ENCODE data around the gene MYOD1. TPM values are rescaled to one million over a fixed set of nuclear protein-coding genes. Genes with fewer than 3 reads are reported as not detected.
A peak's percentile ranks its signal among the peaks of the same experiment; 100 is the strongest.

MYOD1 gene
- polyA plus RNA-seq, 3 donors = not detected

DNA sequence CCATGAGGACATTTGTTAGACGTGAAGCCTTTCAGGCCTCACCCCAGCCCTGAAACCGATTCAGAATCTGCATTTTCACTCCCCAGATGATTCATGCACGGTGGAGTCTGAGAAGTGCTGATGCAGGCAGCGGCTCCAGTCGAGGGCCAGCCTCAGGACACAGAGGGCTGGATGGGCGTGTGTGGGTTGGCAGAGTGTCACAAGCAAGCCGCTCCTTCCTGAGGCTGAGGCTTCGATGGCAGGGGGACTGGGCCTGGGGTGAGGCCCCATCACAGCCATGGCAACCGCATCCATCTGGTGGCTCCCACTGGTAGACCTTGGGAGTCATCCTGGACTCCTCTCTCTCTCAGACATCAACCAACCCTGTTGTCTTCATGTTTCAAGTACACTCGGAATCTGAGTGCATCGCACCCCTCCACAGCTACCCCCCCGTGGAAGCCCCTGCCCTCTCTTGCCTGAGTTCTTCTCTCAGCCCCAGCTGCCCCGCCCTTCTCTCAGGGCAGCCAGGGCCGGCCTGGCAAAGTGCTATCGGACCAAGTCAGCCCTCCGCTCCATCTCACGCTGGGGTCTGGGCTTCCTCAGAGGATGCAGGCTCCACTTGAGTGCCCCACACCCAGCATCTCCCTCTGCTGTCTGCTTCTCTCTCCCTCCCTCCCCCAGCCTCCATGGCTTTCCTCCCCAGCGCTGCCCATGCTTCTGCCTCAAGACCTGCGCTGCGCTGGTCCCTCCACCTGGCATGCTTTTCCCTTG lies 25.8 kb downstream of the MYOD1 start:
- no peak for DNase-seq (ENCODE audit: extremely low read depth in 1 of 11, low read depth in 9 of 11, low spot score in 4 of 11)

DNA sequence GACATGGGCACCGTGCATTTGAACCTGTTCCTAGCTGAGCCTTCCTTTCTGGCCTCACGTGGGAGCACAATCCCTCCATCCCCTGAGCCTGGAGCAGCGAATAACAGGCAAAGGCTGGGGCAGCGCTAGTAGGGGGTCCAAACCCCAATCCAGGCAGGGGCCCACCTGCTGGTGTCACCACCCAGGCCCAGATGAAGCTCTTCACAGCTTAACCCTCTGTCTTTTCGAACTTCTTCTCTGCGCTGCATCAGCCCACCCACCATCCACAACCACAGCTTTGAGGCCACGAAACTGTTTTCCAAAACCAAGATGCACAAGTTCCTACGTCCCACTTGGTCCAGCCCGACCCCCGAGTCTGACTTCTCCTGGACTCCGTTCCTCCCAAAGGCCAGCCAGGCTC lies 26.7 kb downstream of the MYOD1 start:
- DNase-seq (ENCODE audit: extremely low read depth in 1 of 11, low read depth in 9 of 11, low spot score in 4 of 11) = no peak

DNA sequence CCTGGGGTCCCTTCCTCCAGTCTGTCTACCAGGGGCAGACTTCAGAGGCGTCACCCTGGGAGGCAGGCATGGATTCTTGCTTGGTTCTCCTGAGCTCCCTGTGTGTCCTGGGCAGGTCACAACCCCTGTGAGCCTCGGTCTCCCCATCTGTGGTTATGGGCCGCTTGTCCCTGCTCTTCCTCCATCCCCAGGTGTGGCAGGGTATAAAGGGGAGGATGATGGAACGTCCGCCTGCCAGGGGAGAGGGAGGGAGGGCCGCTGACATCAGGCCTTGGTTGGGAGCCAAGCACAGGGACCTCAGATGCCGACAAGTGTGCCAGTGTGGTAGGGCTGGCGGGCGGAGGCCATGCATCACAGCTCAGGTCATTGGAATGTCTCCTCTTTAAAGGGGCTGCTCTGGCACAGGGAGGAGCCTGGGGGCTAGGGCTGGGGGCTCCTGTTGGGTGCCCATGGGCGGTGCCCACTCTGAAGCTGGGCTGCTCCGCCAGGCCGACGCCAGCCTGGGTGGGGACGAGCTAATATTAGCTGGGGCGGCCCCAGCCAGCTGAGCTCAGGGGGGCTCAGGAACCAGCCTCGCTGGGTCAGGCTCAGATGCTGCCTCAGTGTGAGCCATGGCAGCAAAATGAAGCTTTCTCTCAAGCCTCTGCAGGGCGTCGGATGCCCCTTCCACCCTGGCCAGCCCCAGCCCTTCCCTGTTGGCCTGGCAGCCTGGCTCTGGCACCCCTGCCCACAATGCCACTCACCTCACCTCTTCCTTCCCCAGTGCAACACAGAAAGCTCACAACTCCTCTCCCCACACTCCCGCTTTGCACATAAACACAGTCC lies 28.0 kb downstream of the MYOD1 start:
- no peak for DNase-seq (ENCODE audit: extremely low read depth in 1 of 11, low read depth in 9 of 11, low spot score in 4 of 11)

DNA sequence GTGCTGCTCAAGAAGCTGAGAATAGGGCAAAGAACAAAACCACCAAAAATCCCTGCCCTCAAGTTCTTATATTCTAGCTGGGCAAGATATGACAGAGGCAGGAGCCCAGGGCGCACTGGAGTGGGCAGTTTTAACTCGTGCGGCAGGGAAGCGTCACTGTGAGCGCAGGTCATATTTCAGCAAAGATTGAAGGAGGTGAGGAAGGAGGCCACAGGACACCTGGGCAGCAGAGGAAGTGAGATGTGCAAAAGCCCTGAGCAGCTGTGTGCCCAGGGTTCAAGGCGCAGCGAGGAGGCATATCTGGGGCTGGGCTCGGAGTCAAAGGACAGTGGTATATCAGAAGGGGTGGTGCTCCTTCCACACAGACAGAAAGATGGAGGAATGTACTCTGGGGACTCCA lies 28.7 kb downstream of the MYOD1 start:
- no peak for DNase-seq (ENCODE audit: extremely low read depth in 1 of 11, low read depth in 9 of 11, low spot score in 4 of 11)

DNA sequence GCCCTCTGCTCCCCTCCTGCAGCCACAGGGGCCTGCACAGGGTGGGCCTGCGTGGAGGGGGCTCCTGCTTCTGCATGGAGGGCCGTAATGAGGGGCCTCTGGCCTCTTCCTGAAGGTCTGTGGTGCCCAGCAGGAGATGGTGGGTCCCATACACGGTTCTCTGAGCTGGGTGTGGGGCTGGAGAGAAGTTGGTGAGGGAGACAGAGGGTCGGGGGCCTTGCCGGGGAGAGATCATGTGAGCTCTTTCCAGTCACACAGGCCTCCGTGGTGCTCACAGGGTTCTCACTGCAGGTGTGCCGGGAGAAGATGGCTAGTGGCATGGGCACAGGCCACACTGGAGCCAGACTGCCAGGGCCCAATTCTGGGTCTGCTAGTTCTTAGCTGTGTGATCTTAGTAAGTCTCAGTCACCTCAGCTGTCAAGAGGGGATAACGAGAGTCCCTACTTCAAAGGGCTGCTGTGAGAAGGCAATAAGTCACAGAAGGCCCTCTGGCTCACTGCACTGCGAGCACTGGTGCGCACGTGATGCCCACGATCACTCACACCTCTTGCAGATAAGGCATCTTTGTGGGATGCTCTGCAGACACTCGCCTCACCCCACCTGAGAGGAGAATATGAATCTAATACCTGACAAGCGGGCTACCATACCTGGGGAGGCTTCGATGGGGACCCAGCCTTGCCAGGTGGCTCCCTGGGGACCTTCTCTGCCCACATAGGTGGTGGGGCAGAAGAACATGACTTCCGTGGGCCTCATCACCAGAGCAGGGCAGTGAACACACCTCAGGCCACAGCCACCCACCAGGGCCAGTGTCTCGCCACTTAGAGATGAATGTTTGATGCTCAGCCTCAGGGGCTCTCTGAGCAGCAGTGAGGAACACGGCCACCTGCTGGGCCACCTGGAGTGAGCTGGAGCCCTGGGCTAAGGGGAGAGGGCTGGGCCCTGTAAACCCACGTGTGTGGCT lies 29.7 kb downstream of the MYOD1 start:
- no peak for DNase-seq (ENCODE audit: extremely low read depth in 1 of 11, low read depth in 9 of 11, low spot score in 4 of 11)

DNA sequence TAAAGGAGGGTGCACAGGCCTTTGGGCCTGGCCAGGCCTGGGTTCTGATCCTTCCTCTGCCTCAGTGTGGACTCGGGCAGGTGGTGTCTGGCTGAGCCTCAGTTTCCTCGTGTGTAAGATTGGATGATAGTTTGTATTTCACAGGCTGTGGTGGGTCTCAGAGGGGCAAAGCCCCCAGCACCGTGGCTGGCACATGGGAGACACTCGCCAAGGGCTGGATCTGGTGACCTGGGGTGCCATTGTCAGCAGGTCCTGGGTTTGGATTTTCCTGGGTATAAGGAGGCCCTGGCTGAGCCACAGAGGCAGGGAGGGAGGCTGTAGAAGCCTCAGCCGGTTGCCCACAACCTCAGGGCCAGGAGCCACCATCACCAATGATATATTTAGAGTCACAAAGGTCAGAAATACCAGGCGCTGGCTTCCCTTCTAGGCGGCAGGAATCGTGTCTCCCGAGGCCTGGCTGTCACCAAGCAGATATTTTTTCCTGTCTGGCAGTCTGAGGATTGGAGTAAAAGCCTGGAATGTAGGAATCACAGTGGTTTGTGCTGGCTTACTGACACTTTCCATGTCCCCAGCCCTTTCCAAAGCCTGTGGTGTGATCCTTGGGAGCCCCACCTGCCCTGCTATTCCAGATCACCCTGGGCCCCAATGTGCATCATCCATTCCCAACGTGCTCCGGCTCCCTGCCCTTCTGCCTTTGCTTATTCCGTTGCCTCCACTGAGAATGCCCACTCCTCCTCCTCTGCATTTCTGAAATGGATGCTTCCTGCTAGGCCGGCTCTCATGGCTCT lies 30.8 kb downstream of the MYOD1 start:
- DNase-seq (ENCODE audit: extremely low read depth in 1 of 11, low read depth in 9 of 11, low spot score in 4 of 11) = no peak

DNA sequence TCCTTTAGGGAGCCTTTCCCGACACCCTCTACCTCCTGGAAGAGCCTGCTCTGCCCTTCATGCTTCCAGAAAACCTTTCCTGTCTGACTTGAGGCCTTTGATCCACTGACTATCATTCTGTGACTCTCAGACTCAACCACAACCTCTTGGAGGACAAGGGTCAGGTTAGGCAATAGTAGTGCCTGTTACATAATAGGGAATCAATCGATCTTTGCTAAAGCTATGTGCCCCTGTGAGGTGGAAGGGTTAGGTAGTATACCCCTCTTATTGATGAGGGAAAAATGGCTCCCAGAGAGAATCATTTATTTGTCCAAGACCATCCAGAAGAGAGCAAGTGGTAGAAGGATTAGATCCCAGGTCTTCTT lies 31.4 kb downstream of the MYOD1 start:
- no peak for DNase-seq (ENCODE audit: extremely low read depth in 1 of 11, low read depth in 9 of 11, low spot score in 4 of 11)

DNA sequence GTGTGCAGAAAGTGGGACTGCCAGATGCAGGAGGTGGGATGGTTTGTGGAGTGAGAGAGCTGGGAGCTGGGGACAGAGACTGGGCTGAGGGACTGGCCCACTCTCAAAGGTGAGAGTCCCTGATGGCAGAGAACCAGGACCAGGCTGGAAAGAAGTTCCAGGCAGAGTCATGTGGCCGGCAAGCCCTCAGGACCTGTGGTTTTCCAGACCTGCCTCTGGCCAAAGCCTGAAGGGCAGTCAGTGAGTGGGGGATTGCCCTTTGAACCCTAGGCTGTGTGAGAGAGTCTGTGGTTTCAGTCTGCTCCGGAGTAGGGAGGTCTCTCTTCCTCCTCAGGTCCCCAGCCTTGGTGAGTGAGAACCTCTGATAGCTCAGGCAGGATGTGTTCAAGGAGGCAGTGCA lies 32.2 kb downstream of the MYOD1 start:
- no peak for DNase-seq (ENCODE audit: extremely low read depth in 1 of 11, low read depth in 9 of 11, low spot score in 4 of 11)

DNA sequence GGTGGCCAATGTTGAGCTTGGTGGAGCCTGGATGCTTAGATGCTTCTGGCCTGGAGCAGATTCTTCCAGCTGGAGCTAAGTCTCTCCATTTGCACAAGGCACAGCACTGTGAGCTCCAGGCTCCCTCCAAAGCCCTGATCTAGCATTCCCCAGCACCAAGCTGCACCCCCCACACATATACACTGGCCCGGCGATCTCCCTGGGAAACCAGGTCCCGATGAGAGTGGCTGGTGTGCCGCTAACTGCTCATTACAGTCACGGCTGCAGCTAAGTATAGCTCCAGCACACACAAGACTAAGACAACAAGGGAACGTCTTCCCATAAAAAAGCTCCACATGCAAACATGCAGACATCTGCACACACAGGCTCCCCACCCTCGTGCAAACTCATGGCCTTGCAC lies 32.8 kb downstream of the MYOD1 start:
- no peak for DNase-seq (ENCODE audit: extremely low read depth in 1 of 11, low read depth in 9 of 11, low spot score in 4 of 11)

DNA sequence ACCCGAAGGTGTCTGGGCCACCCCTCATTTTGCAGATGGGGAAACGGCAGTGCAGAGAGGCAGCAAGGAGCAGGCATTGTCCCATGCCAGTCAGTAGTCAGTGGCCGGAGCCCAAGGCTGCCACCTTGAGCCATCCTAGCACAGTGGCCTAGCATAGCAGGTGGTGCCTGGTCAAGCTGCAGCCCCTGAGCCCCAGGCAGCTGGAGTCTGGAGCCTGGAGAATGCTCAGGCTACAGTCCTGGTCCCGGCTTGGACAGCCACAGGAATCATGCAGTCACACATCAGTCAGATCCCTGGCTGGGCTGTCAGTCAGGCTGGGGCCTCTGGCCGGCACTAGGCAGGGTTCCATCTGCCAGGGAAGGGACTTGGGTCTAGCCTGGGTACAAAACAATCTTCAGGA lies 33.8 kb downstream of the MYOD1 start:
- DNase-seq (ENCODE audit: extremely low read depth in 1 of 11, low read depth in 9 of 11, low spot score in 4 of 11) = no peak

DNA sequence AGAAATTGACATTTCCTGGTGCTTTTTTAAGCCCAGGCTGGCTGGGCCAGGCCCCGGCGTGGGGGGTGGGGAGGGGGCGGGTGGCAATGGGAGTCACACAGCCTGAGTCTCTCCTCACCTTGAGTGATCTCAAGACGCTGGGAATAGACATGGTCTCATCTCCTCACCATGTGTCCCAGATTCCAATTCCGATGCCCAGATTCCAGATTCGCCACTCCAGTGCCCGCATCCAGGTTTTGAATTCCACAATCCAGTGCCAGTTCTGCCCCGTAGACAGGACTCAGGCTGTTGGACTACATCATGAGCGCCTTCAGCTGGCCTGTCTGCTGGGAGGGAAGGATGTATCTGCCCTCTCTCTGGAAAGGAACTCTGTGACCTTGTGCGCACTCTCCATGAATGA lies 34.3 kb downstream of the MYOD1 start:
- DNase-seq (ENCODE audit: extremely low read depth in 1 of 11, low read depth in 9 of 11, low spot score in 4 of 11) = no peak

DNA sequence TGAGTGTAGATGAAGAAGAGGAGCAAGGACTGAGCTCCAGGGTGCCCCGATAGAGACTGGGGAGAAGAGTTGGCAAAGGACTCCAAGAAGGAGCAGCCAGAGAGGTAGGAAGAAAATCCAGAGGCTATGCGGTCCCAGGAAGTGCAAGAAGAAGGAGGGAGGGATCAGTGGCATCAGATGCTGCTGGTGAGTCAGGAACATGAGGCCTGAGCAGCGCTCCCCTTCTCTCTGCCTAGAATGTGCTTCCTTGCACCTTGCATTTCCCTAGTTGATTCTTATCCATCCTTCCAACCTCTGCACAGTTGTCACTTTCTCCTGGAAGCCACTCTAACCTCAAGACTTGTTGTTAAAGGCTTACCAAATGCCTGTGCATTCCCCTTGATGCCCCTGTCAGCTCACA lies 36.5 kb downstream of the MYOD1 start:
- no peak for DNase-seq (ENCODE audit: extremely low read depth in 1 of 11, low read depth in 9 of 11, low spot score in 4 of 11)

DNA sequence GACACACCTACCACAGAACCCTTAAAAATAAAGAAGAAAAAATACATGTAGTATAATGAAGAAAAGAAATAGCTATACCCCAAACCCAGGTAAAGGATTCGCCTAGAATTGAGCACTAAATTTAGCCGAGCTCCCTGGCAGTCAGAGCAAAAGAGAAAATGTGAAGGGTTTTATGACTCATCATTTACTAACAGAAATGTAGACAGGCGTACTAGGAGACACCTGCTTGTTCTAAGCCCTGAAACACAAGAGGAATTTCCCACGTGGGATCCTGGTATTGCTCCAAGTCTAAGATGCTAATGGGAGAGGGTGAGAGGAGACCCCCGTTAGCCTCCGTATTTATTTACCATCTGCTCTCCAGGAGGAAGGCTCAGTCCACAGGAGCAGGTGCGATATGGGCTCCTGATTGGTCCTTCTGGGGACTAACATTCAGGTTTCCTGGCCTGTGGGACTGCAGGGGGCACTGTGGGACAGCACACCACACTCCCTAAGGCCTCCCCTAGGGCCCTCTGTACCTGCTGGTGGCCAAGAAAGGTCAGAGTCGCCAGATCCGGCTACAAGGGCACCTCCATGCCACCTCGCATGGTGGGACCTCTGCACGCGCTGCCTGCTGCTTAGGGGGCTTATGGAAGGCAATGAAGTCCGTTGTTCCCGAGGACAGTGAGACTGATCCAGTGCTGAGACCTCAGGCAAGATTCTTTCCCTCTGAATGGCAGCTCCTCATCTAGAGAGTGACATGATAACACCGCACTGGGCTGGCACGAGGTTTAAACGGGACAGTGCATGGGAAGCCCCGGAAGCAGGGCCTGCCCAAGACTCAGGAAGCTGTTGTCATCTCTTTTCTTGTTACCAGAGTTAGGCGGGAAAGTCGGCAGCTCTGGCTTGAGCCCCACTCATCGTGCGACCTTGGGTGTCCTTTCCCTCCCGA lies 41.0 kb downstream of the MYOD1 start:
- DNase-seq (ENCODE audit: extremely low read depth in 1 of 11, low read depth in 9 of 11, low spot score in 4 of 11) = peak in 1 of 11 donors; percentile 16

DNA sequence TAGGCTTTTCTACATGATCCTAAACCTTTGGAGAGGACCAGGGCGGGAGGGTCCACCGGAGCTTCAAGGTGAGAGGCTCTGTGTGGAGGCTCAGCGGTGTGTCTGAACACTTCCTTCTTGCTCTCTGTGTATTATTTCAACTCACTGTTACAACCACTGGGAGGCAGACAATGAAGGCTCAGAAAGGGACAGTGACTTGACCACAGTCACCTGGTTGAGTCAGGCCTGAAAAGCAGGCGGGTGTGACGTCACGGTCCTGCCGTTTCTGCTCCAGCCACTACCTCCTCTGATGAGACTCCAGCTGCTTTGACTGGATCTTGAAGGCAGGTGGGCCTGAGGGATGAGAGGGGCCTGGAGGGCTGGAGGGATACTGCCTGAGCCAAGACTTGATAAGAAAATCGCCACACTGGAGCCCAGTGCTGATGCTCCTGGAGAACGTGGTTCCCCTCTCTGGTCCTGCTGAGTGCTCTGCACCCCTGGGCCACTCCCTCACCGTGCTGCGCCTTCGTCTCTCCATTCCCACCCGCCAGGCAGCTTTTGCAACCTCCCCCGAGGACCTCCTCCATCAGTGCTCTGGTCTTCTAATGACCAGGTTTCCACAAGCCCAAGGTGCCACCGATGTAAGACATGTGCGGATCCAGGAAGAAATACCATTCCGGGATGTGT lies 43.1 kb downstream of the MYOD1 start:
- DNase-seq (ENCODE audit: extremely low read depth in 1 of 11, low read depth in 9 of 11, low spot score in 4 of 11) = no peak

DNA sequence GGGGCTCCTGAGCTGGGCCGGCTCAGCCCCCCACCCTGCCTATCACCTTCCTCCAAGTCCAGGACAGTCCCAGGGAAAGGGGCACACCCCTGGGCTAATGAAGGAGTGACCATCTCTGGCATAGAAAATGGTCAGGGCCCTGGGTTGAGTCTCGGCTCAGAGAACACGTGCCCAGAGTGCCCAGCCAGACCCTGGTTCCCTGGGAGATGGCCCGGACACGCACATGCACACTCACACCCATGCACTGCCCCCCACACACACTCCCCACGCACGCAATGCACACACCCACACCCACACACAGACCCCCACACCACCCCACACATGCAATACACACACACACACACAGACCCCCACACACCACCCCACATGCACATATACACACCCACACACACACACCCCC lies 43.9 kb downstream of the MYOD1 start:
- no peak for DNase-seq (ENCODE audit: extremely low read depth in 1 of 11, low read depth in 9 of 11, low spot score in 4 of 11)

DNA sequence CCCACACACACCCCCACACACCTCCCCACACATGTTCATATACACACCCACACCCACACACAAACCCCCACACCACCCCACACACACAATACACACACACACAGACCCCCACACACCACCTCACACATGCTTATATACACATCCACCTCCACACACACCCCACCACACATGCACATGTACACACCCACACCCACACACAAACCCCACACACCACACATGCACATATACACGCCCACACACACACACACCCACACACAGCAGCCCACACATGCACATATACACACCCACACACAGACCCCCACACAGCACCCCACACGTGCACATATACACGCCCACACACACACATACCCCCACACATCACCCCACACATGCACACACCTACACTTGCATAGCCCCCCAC lies 44.3 kb downstream of the MYOD1 start:
- DNase-seq (ENCODE audit: extremely low read depth in 1 of 11, low read depth in 9 of 11, low spot score in 4 of 11) = no peak

DNA sequence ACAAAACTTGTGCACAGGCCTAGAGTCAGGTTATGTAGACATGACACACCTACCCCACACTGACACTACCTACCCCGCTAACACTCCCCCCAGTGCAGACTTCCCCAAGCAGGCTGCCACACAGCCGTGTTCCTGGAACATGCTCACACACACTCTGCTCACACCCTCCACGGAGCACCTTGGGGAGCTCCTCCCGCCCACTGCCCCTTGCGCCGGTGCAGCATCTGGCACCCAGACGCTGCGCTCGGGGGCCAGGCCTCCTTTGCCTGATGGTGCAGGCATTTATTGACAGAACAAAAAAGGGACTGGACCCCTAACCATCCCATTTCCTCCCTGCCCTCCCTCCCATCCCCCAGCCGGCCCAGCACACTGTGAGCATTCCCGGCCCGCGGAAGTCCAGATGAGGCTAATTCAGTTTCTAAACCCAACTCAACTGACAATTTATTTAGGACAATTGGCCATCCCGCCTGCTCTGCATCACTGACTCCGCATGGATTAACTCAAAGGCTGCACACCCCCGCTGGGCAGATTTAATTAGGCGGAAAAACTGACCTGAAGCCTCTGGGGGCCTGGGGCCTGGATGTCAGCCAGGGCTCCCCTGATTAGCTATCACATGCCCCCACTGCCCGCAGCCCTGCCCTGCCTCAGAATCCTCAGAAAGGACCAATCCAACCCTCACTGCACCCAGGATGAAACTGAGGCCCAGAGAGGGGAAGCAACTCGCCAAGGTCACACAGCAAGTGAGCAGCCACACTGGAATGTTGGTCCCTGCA lies 45.3 kb downstream of the MYOD1 start:
- no peak for DNase-seq (ENCODE audit: extremely low read depth in 1 of 11, low read depth in 9 of 11, low spot score in 4 of 11)

Data from renal cortex interstitium (tissue), 11 donors.